MM.1S (cell line): ENCODE results near the gene FAM117B.

Experiments
- DNase-seq: peaks from one replicate; pipeline ENCODE4 v3.0.0-alpha.2; 2015
- H2AFZ ChIP-seq: fragments of 300-600 bp; sonication (generic); 2 replicates; pipeline ENCODE4 v1.6.0; 2016; ENCODE audit warnings: antibody characterized with exemption, low read length
- H3F3A ChIP-seq: fragments of 300-600 bp; sonication (generic); 2 replicates; pipeline ENCODE4 v1.6.1; 2016; ENCODE audit warnings: mild to moderate bottlenecking, antibody characterized with exemption, low read length, moderate library complexity, mixed read lengths; ENCODE audit not compliant: insufficient read depth
- H3K27ac ChIP-seq: fragments of 300-600 bp; sonication (generic); 2 replicates; pipeline ENCODE4 v1.5.1; 2016; ENCODE audit warnings: mild to moderate bottlenecking, low read length
- H3K27me3 ChIP-seq: fragments of 300-600 bp; sonication (generic); replicated peaks from 2 replicates; pipeline ENCODE4 v1.6.0; 2016; ENCODE audit warnings: low read length; ENCODE audit not compliant: insufficient read depth
- H3K36me3 ChIP-seq: fragments of 300-600 bp; sonication (generic); replicated peaks from 2 replicates; pipeline ENCODE4 v1.6.1; 2016; ENCODE audit warnings: mild to moderate bottlenecking, low read length, mixed read lengths; ENCODE audit not compliant: insufficient read depth
- H3K4me1 ChIP-seq: fragments of 300-600 bp; sonication (generic); 2 replicates; pipeline ENCODE4 v1.6.1; 2016; ENCODE audit warnings: low read length, mixed read lengths
- H3K4me2 ChIP-seq: fragments of 300-600 bp; sonication (generic); 2 replicates; pipeline ENCODE4 v1.6.0; 2016; ENCODE audit warnings: low read depth, low read length
- H3K4me3 ChIP-seq: fragments of 300-600 bp; sonication (generic); 2 replicates; pipeline ENCODE4 v1.5.1; 2016; ENCODE audit warnings: low read length, mixed read lengths
- H3K79me2 ChIP-seq: fragments of 300-600 bp; sonication (generic); 2 replicates; pipeline ENCODE4 v1.6.1; 2016; ENCODE audit warnings: mixed run types, low read length, mixed read lengths
- H3K9ac ChIP-seq: fragments of 300-600 bp; sonication (generic); 2 replicates; pipeline ENCODE4 v1.6.1; 2016; ENCODE audit warnings: low read length, mixed read lengths
- H3K9me2 ChIP-seq: fragments of 300-600 bp; sonication (generic); replicated peaks from 2 replicates; pipeline ENCODE4 v1.6.1; 2016; ENCODE audit warnings: mild to moderate bottlenecking, low read length, mixed read lengths; ENCODE audit not compliant: insufficient read depth
- H3K9me3 ChIP-seq: fragments of 300-600 bp; sonication (generic); replicated peaks from 2 replicates; pipeline ENCODE4 v1.6.1; 2016; ENCODE audit warnings: mild to moderate bottlenecking, low read length, mixed read lengths; ENCODE audit not compliant: insufficient read depth
- H4K20me1 ChIP-seq: fragments of 300-600 bp; sonication (generic); 2 replicates; pipeline ENCODE4 v1.6.1; 2016; ENCODE audit warnings: mild to moderate bottlenecking, low read length, moderate library complexity, mixed read lengths; ENCODE audit not compliant: insufficient read depth
- EZH2 ChIP-seq: fragments of 300-600 bp; sonication (generic); optimal IDR thresholded peaks from 2 replicates; pipeline ENCODE3; 2017; ENCODE audit warnings: low read depth, mild to moderate bottlenecking, antibody characterized with exemption, low read length, mixed read lengths
- EZH2phosphoT487 ChIP-seq: fragments of 300-600 bp; sonication (generic); IDR thresholded peaks from 2 replicates; pipeline ENCODE4 v1.6.1; 2018; ENCODE audit warnings: antibody characterized with exemption, low read length
- TF ChIP-seq, protein P1 (sequence below): fragments of 300-600 bp; sonication (generic); IDR thresholded peaks from 2 replicates; pipeline ENCODE4 v1.5.1; 2016; ENCODE audit warnings: antibody characterized with exemption, low read length, mixed read lengths

The FAM117B gene

DNA sequence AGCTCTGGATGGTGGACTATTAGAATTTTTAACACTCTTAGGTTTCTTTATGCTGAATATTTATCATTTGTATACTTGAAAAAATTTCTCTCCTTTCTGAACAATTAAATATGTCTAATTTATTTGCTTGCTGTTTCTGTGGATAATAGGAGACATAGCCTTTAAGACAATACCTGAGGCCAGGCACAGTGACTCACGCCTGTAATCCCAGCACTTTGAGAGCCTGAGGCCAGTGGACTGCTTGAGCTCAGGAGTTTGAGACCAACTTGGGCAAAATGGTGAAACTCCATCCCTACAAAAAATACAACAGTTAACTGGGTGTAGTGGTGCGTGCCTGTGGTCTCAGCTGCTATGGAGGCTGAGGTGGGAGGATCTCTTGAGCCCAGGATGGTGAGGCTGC lies 54.7 kb downstream of the FAM117B start:
- TF ChIP-seq EZH2phosphoT487 (no peak), EZH2 (no peak)
- TF ChIP-seq, protein P1, sequence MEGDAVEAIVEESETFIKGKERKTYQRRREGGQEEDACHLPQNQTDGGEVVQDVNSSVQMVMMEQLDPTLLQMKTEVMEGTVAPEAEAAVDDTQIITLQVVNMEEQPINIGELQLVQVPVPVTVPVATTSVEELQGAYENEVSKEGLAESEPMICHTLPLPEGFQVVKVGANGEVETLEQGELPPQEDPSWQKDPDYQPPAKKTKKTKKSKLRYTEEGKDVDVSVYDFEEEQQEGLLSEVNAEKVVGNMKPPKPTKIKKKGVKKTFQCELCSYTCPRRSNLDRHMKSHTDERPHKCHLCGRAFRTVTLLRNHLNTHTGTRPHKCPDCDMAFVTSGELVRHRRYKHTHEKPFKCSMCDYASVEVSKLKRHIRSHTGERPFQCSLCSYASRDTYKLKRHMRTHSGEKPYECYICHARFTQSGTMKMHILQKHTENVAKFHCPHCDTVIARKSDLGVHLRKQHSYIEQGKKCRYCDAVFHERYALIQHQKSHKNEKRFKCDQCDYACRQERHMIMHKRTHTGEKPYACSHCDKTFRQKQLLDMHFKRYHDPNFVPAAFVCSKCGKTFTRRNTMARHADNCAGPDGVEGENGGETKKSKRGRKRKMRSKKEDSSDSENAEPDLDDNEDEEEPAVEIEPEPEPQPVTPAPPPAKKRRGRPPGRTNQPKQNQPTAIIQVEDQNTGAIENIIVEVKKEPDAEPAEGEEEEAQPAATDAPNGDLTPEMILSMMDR: no peak
- H3K36me3 ChIP-seq: no peaks in the 10 kb centered on the region
- H3F3A ChIP-seq: no peaks in the 10 kb centered on the region
- no peaks in the 10 kb centered on the region for H3K9me3 ChIP-seq
- no peaks in the 10 kb centered on the region for H3K4me1 ChIP-seq
- no peaks in the 10 kb centered on the region for H3K79me2 ChIP-seq
- H2AFZ ChIP-seq: no peak overlapping the region
- H3K9ac ChIP-seq: no peak overlapping the region
- H3K4me2 ChIP-seq: no peak overlapping the region
- H3K27me3 ChIP-seq: no peaks in the 10 kb centered on the region
- H3K4me3 ChIP-seq: no peak overlapping the region
- no peaks in the 10 kb centered on the region for H3K9me2 ChIP-seq
- no peak overlapping the region for H3K27ac ChIP-seq
- no peaks in the 10 kb centered on the region for H4K20me1 ChIP-seq
- no peak for DNase-seq

DNA sequence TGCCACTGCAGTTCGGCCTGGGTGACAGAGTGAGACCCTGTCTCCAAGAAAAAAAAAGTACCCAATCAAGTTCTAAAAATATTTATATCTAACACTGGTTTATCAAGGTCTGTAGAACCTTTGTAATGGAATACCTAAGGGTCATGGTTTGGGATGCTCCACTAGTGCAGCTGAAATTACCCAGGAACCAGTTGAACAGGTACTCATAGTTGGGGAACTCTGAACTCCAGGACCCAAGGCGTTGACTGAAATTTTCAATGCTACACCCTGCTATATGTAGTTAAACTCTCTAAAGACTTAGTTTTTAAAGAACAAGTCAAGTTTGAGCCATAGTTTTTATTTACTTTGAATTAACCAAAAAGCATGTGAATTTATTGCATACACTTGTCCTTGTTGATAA lies 55.1 kb downstream of the FAM117B start:
- no peak overlapping the region for H3K4me3 ChIP-seq
- H3K4me2 ChIP-seq: no peak overlapping the region
- no peaks in the 10 kb centered on the region for H3K36me3 ChIP-seq
- H3K79me2 ChIP-seq: no peaks in the 10 kb centered on the region
- no peak overlapping the region for H3K27ac ChIP-seq
- no peaks in the 10 kb centered on the region for H3K27me3 ChIP-seq
- TF ChIP-seq, protein P1: no peak
- no peaks in the 10 kb centered on the region for H4K20me1 ChIP-seq
- H3K9me3 ChIP-seq: no peaks in the 10 kb centered on the region
- no peak overlapping the region for H2AFZ ChIP-seq
- no peaks in the 10 kb centered on the region for H3F3A ChIP-seq
- H3K4me1 ChIP-seq: no peaks in the 10 kb centered on the region
- H3K9ac ChIP-seq: no peak overlapping the region
- no peak for DNase-seq
- H3K9me2 ChIP-seq: no peaks in the 10 kb centered on the region

DNA sequence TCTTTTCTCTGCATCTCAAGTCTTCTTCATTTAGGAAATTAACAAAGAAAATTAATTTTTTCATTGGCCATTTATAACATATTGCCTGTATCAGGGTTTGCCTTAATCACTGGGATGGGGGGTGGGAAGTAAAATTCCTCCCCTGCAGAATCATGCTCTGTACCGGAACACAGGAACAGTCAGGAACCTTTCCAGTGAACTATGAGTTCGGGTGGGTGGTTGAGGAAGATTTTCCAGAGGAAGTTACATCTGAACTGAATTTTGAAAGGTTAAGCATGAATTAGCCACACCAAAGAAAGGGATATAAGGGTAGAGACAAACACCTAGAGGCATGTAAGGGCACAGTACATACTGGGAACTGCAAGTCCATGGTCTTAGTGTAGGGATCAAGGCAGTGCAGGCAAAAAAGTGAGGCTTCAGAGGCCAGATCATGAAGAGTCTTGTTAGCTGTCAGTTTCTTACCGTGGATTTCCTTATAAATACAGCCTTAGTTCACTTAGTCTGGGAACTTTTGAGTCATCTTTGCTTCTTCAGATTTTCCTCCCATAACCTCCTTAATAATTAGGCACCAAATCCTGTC lies 55.6 kb downstream of the FAM117B start:
- no peaks in the 10 kb centered on the region for H3K9me3 ChIP-seq
- TF ChIP-seq, protein P1: no peak
- TF ChIP-seq EZH2phosphoT487 (no peak), EZH2 (no peak)
- H3K27ac ChIP-seq: no peak overlapping the region
- no peaks in the 10 kb centered on the region for H3K4me1 ChIP-seq
- DNase-seq: no peak
- no peak overlapping the region for H3K4me2 ChIP-seq
- no peaks in the 10 kb centered on the region for H3K27me3 ChIP-seq
- no peaks in the 10 kb centered on the region for H3F3A ChIP-seq
- no peak overlapping the region for H2AFZ ChIP-seq
- no peaks in the 10 kb centered on the region for H3K36me3 ChIP-seq
- no peak overlapping the region for H3K9ac ChIP-seq
- H4K20me1 ChIP-seq: no peaks in the 10 kb centered on the region
- no peaks in the 10 kb centered on the region for H3K79me2 ChIP-seq
- H3K4me3 ChIP-seq: no peak overlapping the region
- H3K9me2 ChIP-seq: no peaks in the 10 kb centered on the region
